ENCODE data around the gene RRBP1. TPM values are rescaled to one million over a fixed set of nuclear protein-coding genes. Genes with fewer than 3 reads are reported as not detected.

The RRBP1 gene
- total and polyA plus RNA-seq, 4 donors = 75.4 to 202 (median 130) TPM

- Histone ChIP-seq H3K9ac (ENCODE audit: low read depth in 1 of 2, low read length in 2 of 2) (no peak overlapping the region), H3K4me3 (ENCODE audit: low read depth in 1 of 3, low read length in 3 of 3) (no peak overlapping the region), H3K4me1 (ENCODE audit: control insufficient read depth in 4 of 4, insufficient read depth in 4 of 4, low read length in 3 of 4) (peaks cover 0 to 6% (median 0%) of the 10 kb centered on the region in 4 donors), H3K36me3 (ENCODE audit: control insufficient read depth in 4 of 4, insufficient read depth in 3 of 4, low read depth in 1 of 4, low read length in 3 of 4) (peaks cover 0 to 2% (median 0%) of the 10 kb centered on the region in 4 donors), H3K27me3 (ENCODE audit: control insufficient read depth in 4 of 4, insufficient read depth in 4 of 4, low read length in 3 of 4) (no peaks in the 10 kb centered on the region), H3K27ac (ENCODE audit: low read depth in 1 of 2, low read length in 2 of 2) (no peak overlapping the region), H3K9me3 (ENCODE audit: control insufficient read depth in 4 of 4, low read length in 3 of 4) (no peaks in the 10 kb centered on the region)
- DNase-seq (ENCODE audit: low spot score) = no peak
- WGBS = 94% methylated on average over 4 of the region's 4 CpGs
- TF ChIP-seq REST (IDR thresholded peaks at IDR 0.05) (no peak), RXRA (IDR thresholded peaks at IDR 0.05) (no peak), SP1 (IDR thresholded peaks at IDR 0.05) (no peak), NR2F2 (IDR thresholded peaks at IDR 0.05) (no peak), ATF3 (IDR thresholded peaks at IDR 0.05) (no peak), YY1 (IDR thresholded peaks at IDR 0.05) (no peak), FOXA2 (IDR thresholded peaks at IDR 0.05) (no peak), JUND (IDR thresholded peaks at IDR 0.05) (no peak), EGR1 (IDR thresholded peaks at IDR 0.05; ENCODE audit: low read depth in 2 of 2) (no peak), MAX (IDR thresholded peaks at IDR 0.05) (no peak), GABPA (IDR thresholded peaks at IDR 0.05 in 1 of 2, conservative IDR thresholded peaks at IDR 0.05 in 1 of 2) (no peak), HNF4A (conservative IDR thresholded peaks at IDR 0.05) (no peak), HNF4G (IDR thresholded peaks at IDR 0.05) (no peak), ZBTB33 (IDR thresholded peaks at IDR 0.05) (no peak), TAF1 (conservative IDR thresholded peaks at IDR 0.05) (no peak), RAD21 (IDR thresholded peaks at IDR 0.05) (no peak), CTCF (IDR thresholded peaks at IDR 0.05; ENCODE audit: low read depth, low read length, missing input control) (no peak), FOXA1 (IDR thresholded peaks at IDR 0.05) (no peak)
These were observed 102.5 kb downstream of the RRBP1 start for GRCh38 chr20:17579369-17580039.
